ENCODE results near the gene TNFSF12.

The TNFSF12 gene

DNA sequence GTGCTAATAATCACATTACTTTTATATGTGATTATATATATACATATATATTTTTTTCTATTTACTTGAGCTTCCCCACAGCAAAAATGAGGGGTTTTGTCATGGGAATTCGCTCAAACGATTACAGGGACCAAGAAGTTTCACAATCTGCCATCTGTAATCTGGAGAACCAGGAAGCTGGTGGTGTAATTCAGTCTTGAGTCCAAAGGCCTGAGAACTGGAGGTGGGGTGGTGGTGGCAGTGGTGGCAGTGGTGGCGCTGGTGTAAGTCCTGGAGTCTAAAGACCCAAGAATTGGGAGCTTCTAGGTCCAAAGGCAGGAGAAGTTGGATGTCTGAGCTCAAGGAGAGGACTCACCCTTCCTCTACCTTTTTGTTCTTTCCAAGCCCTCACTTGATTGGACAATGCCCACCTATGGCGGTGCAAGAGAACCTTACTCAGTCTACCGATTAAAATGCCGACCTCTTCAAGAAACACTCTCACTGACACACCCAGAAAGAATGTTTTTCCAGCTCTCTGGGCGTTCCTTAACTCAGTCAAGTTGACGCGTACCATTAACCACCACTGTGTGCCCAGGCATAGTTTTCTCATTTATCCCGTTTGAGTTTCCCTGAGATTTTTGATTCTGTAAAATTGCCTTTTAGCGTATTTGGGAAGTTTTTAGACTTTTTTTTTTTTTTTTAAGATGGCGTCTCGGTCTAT is 32.8 kb upstream of the TNFSF12 start:
- TF ChIP-seq ARNTL (CRISPR knock-in tag; IDR thresholded peaks at IDR 0.05; ENCODE audit: borderline replicate concordance, low read depth) (no peak), SNAI2 (CRISPR knock-in tag; IDR thresholded peaks at IDR 0.05) (no peak), TOX (CRISPR knock-in tag; IDR thresholded peaks at IDR 0.05; ENCODE audit: borderline replicate concordance) (no peak), OSR1 (CRISPR knock-in tag; IDR thresholded peaks at IDR 0.05) (no peak), TCF4 (CRISPR knock-in tag; IDR thresholded peaks at IDR 0.05; ENCODE audit: borderline replicate concordance) (no peak), GLIS3 (CRISPR knock-in tag; IDR thresholded peaks at IDR 0.05) (no peak), ZNF565 (CRISPR knock-in tag; conservative IDR thresholded peaks at IDR 0.05; ENCODE audit: low read depth) (no peak), ZC3H10 (CRISPR knock-in tag; IDR thresholded peaks at IDR 0.05) (no peak), CSDC2 (CRISPR knock-in tag; IDR thresholded peaks at IDR 0.05) (no peak), BACH2 (CRISPR knock-in tag; IDR thresholded peaks at IDR 0.05; ENCODE audit: borderline replicate concordance) (no peak)
- TF ChIP-seq, protein P1, sequence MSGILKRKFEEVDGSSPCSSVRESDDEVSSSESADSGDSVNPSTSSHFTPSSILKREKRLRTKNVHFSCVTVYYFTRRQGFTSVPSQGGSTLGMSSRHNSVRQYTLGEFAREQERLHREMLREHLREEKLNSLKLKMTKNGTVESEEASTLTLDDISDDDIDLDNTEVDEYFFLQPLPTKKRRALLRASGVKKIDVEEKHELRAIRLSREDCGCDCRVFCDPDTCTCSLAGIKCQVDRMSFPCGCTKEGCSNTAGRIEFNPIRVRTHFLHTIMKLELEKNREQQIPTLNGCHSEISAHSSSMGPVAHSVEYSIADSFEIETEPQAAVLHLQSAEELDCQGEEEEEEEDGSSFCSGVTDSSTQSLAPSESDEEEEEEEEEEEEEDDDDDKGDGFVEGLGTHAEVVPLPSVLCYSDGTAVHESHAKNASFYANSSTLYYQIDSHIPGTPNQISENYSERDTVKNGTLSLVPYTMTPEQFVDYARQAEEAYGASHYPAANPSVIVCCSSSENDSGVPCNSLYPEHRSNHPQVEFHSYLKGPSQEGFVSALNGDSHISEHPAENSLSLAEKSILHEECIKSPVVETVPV (CRISPR knock-in tag; IDR thresholded peaks at IDR 0.05), result no peak
- TF ChIP-seq, protein P2, sequence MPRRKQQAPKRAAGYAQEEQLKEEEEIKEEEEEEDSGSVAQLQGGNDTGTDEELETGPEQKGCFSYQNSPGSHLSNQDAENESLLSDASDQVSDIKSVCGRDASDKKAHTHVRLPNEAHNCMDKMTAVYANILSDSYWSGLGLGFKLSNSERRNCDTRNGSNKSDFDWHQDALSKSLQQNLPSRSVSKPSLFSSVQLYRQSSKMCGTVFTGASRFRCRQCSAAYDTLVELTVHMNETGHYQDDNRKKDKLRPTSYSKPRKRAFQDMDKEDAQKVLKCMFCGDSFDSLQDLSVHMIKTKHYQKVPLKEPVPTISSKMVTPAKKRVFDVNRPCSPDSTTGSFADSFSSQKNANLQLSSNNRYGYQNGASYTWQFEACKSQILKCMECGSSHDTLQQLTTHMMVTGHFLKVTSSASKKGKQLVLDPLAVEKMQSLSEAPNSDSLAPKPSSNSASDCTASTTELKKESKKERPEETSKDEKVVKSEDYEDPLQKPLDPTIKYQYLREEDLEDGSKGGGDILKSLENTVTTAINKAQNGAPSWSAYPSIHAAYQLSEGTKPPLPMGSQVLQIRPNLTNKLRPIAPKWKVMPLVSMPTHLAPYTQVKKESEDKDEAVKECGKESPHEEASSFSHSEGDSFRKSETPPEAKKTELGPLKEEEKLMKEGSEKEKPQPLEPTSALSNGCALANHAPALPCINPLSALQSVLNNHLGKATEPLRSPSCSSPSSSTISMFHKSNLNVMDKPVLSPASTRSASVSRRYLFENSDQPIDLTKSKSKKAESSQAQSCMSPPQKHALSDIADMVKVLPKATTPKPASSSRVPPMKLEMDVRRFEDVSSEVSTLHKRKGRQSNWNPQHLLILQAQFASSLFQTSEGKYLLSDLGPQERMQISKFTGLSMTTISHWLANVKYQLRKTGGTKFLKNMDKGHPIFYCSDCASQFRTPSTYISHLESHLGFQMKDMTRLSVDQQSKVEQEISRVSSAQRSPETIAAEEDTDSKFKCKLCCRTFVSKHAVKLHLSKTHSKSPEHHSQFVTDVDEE (CRISPR knock-in tag; IDR thresholded peaks at IDR 0.05), result no peak
- no peak for ATAC-seq

DNA sequence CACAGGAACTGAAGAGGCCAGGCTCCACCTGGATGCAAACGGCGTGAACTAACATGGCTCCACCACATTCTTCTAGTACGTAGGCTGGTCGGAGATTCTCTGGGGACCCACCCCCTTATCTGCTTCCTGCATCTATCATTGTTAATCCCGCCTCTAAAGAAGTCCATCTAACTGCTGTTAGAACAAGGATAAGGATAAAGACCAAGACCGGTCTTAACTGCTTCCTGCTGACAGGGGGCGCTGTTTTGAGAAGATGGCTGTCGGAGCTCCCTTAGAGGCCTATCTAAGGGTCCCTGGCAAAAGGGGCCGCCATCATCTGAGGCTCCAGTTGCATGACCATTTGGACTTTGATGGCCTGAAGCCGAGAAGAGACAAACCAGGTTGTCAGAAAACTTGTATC is 25.8 kb upstream of the TNFSF12 start:
- TF ChIP-seq OSR1 (CRISPR knock-in tag; IDR thresholded peaks at IDR 0.05) (no peak), TOX (CRISPR knock-in tag; IDR thresholded peaks at IDR 0.05; ENCODE audit: borderline replicate concordance) (no peak), CSDC2 (CRISPR knock-in tag; IDR thresholded peaks at IDR 0.05) (no peak), ZNF70 (CRISPR knock-in tag; IDR thresholded peaks at IDR 0.05) (no peak), ZFP30 (CRISPR knock-in tag; IDR thresholded peaks at IDR 0.05) (no peak), ZC3H10 (CRISPR knock-in tag; IDR thresholded peaks at IDR 0.05) (no peak), ZFP3 (CRISPR knock-in tag; IDR thresholded peaks at IDR 0.05) (no peak), ZNF565 (CRISPR knock-in tag; conservative IDR thresholded peaks at IDR 0.05; ENCODE audit: low read depth) (no peak), ESRRG (CRISPR knock-in tag; IDR thresholded peaks at IDR 0.05) (no peak), RARB (CRISPR knock-in tag; IDR thresholded peaks at IDR 0.05) (no peak)
- TF ChIP-seq, protein P3, sequence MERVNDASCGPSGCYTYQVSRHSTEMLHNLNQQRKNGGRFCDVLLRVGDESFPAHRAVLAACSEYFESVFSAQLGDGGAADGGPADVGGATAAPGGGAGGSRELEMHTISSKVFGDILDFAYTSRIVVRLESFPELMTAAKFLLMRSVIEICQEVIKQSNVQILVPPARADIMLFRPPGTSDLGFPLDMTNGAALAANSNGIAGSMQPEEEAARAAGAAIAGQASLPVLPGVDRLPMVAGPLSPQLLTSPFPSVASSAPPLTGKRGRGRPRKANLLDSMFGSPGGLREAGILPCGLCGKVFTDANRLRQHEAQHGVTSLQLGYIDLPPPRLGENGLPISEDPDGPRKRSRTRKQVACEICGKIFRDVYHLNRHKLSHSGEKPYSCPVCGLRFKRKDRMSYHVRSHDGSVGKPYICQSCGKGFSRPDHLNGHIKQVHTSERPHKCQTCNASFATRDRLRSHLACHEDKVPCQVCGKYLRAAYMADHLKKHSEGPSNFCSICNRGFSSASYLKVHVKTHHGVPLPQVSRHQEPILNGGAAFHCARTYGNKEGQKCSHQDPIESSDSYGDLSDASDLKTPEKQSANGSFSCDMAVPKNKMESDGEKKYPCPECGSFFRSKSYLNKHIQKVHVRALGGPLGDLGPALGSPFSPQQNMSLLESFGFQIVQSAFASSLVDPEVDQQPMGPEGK (CRISPR knock-in tag; IDR thresholded peaks at IDR 0.05; ENCODE audit: borderline replicate concordance), result no peak
- TF ChIP-seq, protein P4, sequence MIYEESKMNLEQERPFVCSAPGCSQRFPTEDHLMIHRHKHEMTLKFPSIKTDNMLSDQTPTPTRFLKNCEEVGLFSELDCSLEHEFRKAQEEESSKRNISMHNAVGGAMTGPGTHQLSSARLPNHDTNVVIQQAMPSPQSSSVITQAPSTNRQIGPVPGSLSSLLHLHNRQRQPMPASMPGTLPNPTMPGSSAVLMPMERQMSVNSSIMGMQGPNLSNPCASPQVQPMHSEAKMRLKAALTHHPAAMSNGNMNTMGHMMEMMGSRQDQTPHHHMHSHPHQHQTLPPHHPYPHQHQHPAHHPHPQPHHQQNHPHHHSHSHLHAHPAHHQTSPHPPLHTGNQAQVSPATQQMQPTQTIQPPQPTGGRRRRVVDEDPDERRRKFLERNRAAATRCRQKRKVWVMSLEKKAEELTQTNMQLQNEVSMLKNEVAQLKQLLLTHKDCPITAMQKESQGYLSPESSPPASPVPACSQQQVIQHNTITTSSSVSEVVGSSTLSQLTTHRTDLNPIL (CRISPR knock-in tag; IDR thresholded peaks at IDR 0.05; ENCODE audit: low read depth), result no peak
- ATAC-seq, result no peak; the same call in 1 of the 3 replicates

DNA sequence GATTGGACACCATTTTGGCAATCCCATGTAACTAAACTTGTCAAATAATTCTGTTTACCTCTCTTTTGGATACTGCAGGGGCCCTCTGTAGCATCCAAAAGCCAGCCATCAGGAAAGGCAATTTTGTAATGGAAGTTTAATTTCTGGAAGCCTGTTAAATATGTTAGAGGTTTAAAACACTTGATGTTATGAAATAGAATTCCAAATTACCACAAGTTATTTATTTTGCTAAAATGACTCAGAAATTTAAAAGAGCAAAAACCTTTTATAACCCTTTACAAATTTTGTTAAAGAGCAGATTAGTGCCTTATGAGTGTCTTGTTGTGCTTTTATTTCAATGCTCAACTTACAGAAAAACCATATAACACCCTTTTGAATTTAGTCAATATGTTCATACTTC is 20.0 kb upstream of the TNFSF12 start:
- no peak for TF ChIP-seq ZC3H10 (CRISPR knock-in tag; IDR thresholded peaks at IDR 0.05)
- no peak for ATAC-seq

DNA sequence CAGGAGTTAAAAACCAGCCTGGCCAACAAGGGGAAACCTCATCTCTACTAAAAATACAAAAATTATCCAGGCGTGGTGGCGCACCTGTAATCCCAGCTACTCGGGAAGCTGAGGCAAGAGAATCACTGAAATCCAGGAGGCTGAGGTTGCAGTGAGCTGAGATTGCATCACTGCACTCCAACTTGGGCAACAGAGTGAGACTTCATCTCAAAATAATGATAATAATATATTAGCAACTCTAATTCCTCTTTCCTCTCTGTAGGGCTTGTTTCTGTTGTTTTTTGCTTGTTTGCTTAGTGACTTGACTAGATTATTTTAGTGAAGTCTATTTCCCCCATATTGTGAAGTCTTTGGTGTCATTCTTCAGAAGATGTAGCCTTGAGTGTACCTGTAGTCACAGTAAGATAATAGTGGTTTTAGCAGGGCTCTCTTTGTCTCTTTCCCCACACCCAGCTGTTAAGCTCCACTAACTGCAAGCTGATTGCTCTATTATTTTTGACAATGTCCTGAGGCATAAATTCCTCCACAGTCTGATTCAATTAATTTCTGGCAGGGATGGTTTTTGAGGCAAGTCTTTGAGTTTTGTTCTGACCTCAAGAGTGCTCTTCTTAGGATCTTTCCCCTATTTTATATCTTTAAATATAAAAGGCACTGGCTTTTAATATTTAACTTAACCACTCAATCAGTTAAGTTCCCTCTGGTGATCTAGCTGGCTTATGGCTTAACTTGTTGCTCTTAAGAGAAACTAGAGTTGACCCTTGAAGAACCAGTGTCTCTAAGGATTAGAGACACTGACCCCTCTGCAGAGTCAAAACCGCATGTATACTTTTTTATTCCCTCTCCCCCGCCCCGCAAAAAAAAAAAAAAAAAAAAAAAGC is 18.6 kb upstream of the TNFSF12 start:
- no peak for ATAC-seq
- TF ChIP-seq ZFP3 (CRISPR knock-in tag; IDR thresholded peaks at IDR 0.05) (no peak), CSDC2 (CRISPR knock-in tag; IDR thresholded peaks at IDR 0.05) (no peak), ISL1 (CRISPR knock-in tag; IDR thresholded peaks at IDR 0.05) (no peak), TOX (CRISPR knock-in tag; IDR thresholded peaks at IDR 0.05; ENCODE audit: borderline replicate concordance) (no peak), ARNTL (CRISPR knock-in tag; IDR thresholded peaks at IDR 0.05; ENCODE audit: borderline replicate concordance, low read depth) (no peak), SNAI2 (CRISPR knock-in tag; IDR thresholded peaks at IDR 0.05) (no peak), ZC3H10 (CRISPR knock-in tag; IDR thresholded peaks at IDR 0.05) (no peak), BACH2 (CRISPR knock-in tag; IDR thresholded peaks at IDR 0.05; ENCODE audit: borderline replicate concordance) (no peak), ESRRG (CRISPR knock-in tag; IDR thresholded peaks at IDR 0.05) (no peak), OSR1 (CRISPR knock-in tag; IDR thresholded peaks at IDR 0.05) (no peak)
- TF ChIP-seq, protein P2 (CRISPR knock-in tag; IDR thresholded peaks at IDR 0.05), result no peak
- TF ChIP-seq, protein P4 (CRISPR knock-in tag; IDR thresholded peaks at IDR 0.05; ENCODE audit: low read depth), result no peak
